OCI-M1 (cell line): ENCODE measurements around the gene OPN1MW3.
A peak's percentile ranks its signal among the peaks of the same experiment; 100 is the strongest.
"Not testable (repeated sequence)": the region's sequence is repeated elsewhere in the genome, so short reads cannot be mapped to it uniquely, and the experiment has no call there.

Experiments
- DNase-seq: peaks from one replicate; lab custom pipeline; 2025; lab: John Stamatoyannopoulos, UW

Gene OPN1MW3

GRCh38 chrX:154296731-154297130 lies 39.3 kb downstream of the OPN1MW3 start:
- DNase-seq, result no peak

- no peak for DNase-seq
These were observed 40.9 kb downstream of the OPN1MW3 start for GRCh38 chrX:154298312-154298711.

GRCh38 chrX:154300816-154301215 lies 43.4 kb downstream of the OPN1MW3 start:
- DNase-seq, result peak; percentile 25

GRCh38 chrX:154302998-154303397 lies 45.6 kb downstream of the OPN1MW3 start:
- DNase-seq, result not testable (repeated sequence)

- DNase-seq, result no peak
These were observed 46.1 kb downstream of the OPN1MW3 start for GRCh38 chrX:154303476-154303875.

GRCh38 chrX:154304846-154305245 lies 47.5 kb downstream of the OPN1MW3 start:
- DNase-seq, result no peak

- DNase-seq, result no peak
These were observed 48.3 kb downstream of the OPN1MW3 start for GRCh38 chrX:154305541-154306205.

- peak; percentile 35 for DNase-seq
These were observed 49.8 kb downstream of the OPN1MW3 start for GRCh38 chrX:154307202-154307601.

- DNase-seq, result peak; percentile 80
These were observed 50.9 kb downstream of the OPN1MW3 start for GRCh38 chrX:154308108-154308946.

GRCh38 chrX:154309041-154309775 lies 51.8 kb downstream of the OPN1MW3 start:
- no peak for DNase-seq

- DNase-seq, result no peak
These were observed 53.5 kb downstream of the OPN1MW3 start for GRCh38 chrX:154310616-154311536.

- no peak for DNase-seq
These were observed 54.7 kb downstream of the OPN1MW3 start for GRCh38 chrX:154312116-154312515.

- no peak for DNase-seq
These were observed 55.8 kb downstream of the OPN1MW3 start for GRCh38 chrX:154313147-154313546.

GRCh38 chrX:154315416-154315815 lies 58.0 kb downstream of the OPN1MW3 start:
- DNase-seq, result no peak

GRCh38 chrX:154317391-154317995 lies 60.1 kb downstream of the OPN1MW3 start:
- DNase-seq, result peak; percentile 21

GRCh38 chrX:154320406-154320805 lies 63.0 kb downstream of the OPN1MW3 start:
- no peak for DNase-seq
